ENCODE data around the gene YPEL2. TPM values are rescaled to one million over a fixed set of nuclear protein-coding genes. Genes with fewer than 3 reads are reported as not detected.

The YPEL2 gene, protein sequence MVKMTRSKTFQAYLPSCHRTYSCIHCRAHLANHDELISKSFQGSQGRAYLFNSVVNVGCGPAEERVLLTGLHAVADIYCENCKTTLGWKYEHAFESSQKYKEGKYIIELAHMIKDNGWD
- 2.1 and 7.1 TPM in 2 replicates for total RNA-seq

DNA sequence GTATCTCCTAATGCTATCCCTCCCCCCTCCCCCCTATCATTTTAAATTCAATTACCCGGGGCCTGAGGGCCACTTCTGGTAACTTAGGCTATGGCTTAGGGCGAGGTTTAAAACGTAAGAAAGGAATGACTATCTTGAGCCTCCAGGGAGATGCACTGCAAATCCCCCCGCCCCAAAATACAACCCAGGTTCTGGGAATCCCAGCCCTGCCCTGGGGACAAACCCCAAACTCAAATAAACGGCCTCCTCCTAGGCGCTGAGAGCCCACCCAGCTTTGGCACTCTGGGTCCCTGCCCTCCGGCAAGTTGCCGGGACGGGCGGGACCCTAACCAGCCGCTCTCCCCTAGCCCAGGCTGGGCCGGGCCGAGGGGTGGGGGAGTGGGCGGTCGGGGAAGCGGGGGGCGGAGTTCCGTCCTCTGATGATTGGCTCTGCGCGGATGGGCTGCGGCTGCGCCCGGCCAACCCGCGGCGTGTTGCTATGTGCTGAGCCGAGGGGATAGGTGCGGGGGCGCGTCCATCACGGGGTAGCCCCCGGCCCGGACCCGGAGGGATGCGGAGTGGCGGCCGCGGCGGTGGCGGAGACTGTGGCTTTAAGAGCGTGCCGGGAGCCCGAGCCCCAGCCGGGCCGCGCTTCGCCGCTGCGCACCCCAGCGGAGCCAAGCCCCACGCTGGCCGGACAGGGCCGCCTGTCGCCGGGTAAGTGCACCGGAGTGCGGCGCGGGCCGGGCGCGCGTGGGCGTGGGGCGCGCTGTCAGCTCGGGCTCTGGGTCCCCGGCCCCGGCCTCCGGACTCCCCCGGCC lies at the start of gene YPEL2:
Gene YPEL2, plus strand, starts transcription at position 527 of the 800 bp plus-strand sequence. CDS start 21,755 bp downstream, outside the sequence.

Other genes starting within 250 kb of the YPEL2 start
- 38.4 and 47.8 TPM in 2 replicates for gene TRIM37, start 224.8 kb upstream of the YPEL2 start, total RNA-seq
- 28.8 and 33.8 TPM in 2 replicates for gene SKA2, start 176.5 kb upstream of the YPEL2 start, total RNA-seq
- gene PRR11, start 175.9 kb upstream of the YPEL2 start, total RNA-seq: 0.85 and 1.4 TPM in 2 replicates
- gene SMG8, start 121.6 kb upstream of the YPEL2 start, total RNA-seq: 24.6 and 29.0 TPM in 2 replicates
- gene GDPD1, start 111.1 kb upstream of the YPEL2 start, total RNA-seq: 2.4 and 5.1 TPM in 2 replicates
- 42.7 and 44.5 TPM in 2 replicates for gene DHX40, start 234.0 kb downstream of the YPEL2 start, total RNA-seq